GM21723 (cell line): Measurements from ENCODE around the gene PCDHGA2.
"Not testable (repeated sequence)": the region's sequence is repeated elsewhere in the genome, so short reads cannot be mapped to it uniquely, and the experiment has no call there.

Source experiments
- ATAC-seq: cut with Tn5 transposase; IDR thresholded peaks from one replicate; pipeline ENCODE4 v1.9.1; 2021; ENCODE audit warnings: mild to moderate bottlenecking, moderate library complexity; ENCODE audit not compliant: unreplicated experiment

PCDHGA2 gene

GRCh38 chr5:141338538-141339306, at the start of gene PCDHGA2:
Gene PCDHGA2, plus strand, starts transcription at chr5:141338760.
- no peak for ATAC-seq

GRCh38 chr5:141298376-141298775, 40.2 kb upstream of the PCDHGA2 start:
- no peak for ATAC-seq

GRCh38 chr5:141303756-141304155, 34.8 kb upstream of the PCDHGA2 start, which contains the start of gene SLC25A2:
Gene SLC25A2, minus strand, starts transcription at chr5:141304049. Its CDS starts 184 bp downstream, at chr5:141303865.
- ATAC-seq = no peak

- ATAC-seq = no peak
Measured at GRCh38 chr5:141306630-141307029, 31.9 kb upstream of the PCDHGA2 start.

- ATAC-seq = no peak
Measured at GRCh38 chr5:141313711-141314110, 24.8 kb upstream of the PCDHGA2 start.

GRCh38 chr5:141316963-141317362, 21.6 kb upstream of the PCDHGA2 start:
- ATAC-seq = not testable (repeated sequence)

- ATAC-seq = no peak
Measured at GRCh38 chr5:141319202-141319601, 19.4 kb upstream of the PCDHGA2 start.

GRCh38 chr5:141319699-141320098, 18.9 kb upstream of the PCDHGA2 start:
- no peak for ATAC-seq

GRCh38 chr5:141320225-141321169, 18.1 kb upstream of the PCDHGA2 start, which contains the start of gene TAF7:
Gene TAF7, minus strand, starts transcription at chr5:141320784. Its CDS starts 740 bp downstream, at chr5:141320044.
- ATAC-seq = peak; percentile 96

GRCh38 chr5:141322261-141322660, 16.3 kb upstream of the PCDHGA2 start:
- no peak for ATAC-seq

GRCh38 chr5:141326088-141326854, 12.3 kb upstream of the PCDHGA2 start:
- ATAC-seq = peak; percentile 64

- ATAC-seq = no peak
Measured at GRCh38 chr5:141328231-141328630, 10.3 kb upstream of the PCDHGA2 start.

- ATAC-seq = no peak
Measured at GRCh38 chr5:141330299-141331080, 8.1 kb upstream of the PCDHGA2 start, which contains the start of gene PCDHGA1. Gene PCDHGA1, plus strand, starts transcription at chr5:141330514.

GRCh38 chr5:141332571-141332970, 6.0 kb upstream of the PCDHGA2 start:
- not testable (repeated sequence) for ATAC-seq

- ATAC-seq = not testable (repeated sequence)
Measured at GRCh38 chr5:141340781-141341354, 2.3 kb downstream of the PCDHGA2 start.

GRCh38 chr5:141342773-141343172, 4.2 kb downstream of the PCDHGA2 start:
- no peak for ATAC-seq

- no peak for ATAC-seq
Measured at GRCh38 chr5:141343242-141343952, 4.8 kb downstream of the PCDHGA2 start, which contains the start of gene PCDHGA3. Gene PCDHGA3, plus strand, starts transcription at chr5:141343829. Its CDS starts 205 bp downstream, at chr5:141344034.

GRCh38 chr5:141343953-141344463, 5.4 kb downstream of the PCDHGA2 start:
- ATAC-seq = no peak
